ENCODE data around the gene EGFL8.

- TF ChIP-seq POLR2A (IDR thresholded peaks at IDR 0.05) (no peak), CTCF (IDR thresholded peaks at IDR 0.05) (no peak)
These were observed 7.5 kb upstream of the EGFL8 start for GRCh38 chr6:32156891-32157290.
